ENCODE results near the gene SDK1. TPM values are rescaled to one million over a fixed set of nuclear protein-coding genes. Genes with fewer than 3 reads are reported as not detected.

The SDK1 gene
- total and polyA plus RNA-seq, 10 of the 15 experiments (the other 5 are each of a cell fraction or from before 2014, with no cell fraction given): 0.14 to 0.33 TPM; not detected in 8

DNA sequence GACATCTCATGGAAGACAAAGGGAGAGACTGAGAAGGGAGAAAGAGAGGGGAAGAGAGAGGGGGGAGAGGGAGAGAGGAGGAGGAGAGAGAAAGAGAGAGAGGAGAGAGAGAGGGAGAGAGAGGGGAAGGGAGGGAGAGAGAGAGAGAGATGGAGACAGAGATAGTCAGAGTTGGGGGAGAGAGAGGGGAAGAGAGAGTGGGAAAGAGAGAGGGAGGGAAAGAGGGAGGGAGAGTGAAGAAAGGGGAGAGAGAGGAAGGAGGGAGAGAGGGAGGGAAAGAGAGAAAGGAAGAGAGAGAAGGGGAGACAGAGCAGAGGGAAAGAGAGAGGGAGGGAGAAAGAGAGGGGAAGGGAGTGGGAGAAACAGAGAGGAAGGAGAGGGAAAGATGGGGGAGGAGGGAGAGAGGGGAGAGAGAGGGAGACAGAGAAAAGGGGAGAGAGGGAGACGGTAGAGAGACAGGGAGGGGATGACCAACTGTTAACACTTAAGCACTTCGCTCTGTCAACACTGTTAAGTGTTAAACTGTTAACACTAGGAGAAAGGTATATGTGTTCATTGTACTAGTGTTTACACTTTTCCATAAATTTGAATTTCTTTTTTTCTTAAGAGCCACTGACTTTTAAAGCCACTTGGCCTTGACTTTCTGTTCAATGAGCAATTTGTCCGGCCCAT, 21.8 kb upstream of the SDK1 start (continued):
- no peak for TF ChIP-seq RAD51 (IDR thresholded peaks at IDR 0.05)
- TF ChIP-seq TCF3 (IDR thresholded peaks at IDR 0.05; ENCODE audit: borderline replicate concordance, insufficient read depth, low read depth, low read length): no peak
- TF ChIP-seq POLR2A (IDR thresholded peaks at IDR 0.05; ENCODE audit: low read depth, low read length): no peak

DNA sequence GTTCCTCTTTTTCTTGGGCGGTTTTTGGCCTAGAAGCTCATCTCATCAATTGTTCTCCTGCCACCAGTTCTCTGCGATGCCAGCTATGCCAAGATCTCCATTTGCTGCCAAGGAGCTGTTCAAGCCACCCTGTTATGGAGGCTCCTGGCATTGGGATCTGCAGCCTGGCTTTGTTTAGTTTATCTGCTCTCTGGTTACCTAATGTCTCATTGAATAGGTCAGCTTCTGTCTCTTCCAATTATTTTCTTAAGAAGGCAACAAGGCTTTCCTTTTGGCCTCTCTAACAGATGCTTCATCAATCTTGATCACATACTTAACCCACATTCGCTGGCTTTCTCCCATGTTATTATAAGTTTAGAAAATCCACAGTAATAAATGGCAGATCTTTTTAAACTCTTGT, 20.6 kb upstream of the SDK1 start:
- no peak overlapping the region for H3K4me2 ChIP-seq (ENCODE audit: control insufficient read depth, insufficient read depth)
- SMC1A ChIA-PET (ENCODE audit: uncharacterized antibody, unreplicated experiment): no interaction called here
- no peaks in the 10 kb centered on the region; the same call in 2 of the 3 replicates for H3K9me3 ChIP-seq (replicated peaks; ENCODE audit: control insufficient read depth, insufficient read depth, low read length)
- in situ Hi-C loops (cut with MboI): no loop called here
- ATAC-seq (no peak), FAIRE-seq (no peak), DNase-seq (ENCODE audit: low read depth, low spot score) (no peak)
- no peak overlapping the region for H3K9ac ChIP-seq (ENCODE audit: control insufficient read depth, insufficient read depth, low read length)
- H3K4me1 ChIP-seq (ENCODE audit: control insufficient read depth, insufficient read depth, low read length): no peaks in the 10 kb centered on the region
- H2AFZ ChIP-seq (ENCODE audit: control insufficient read depth, low read depth, low read length): no peak overlapping the region
- no peaks in the 10 kb centered on the region for H4K20me1 ChIP-seq (ENCODE audit: control insufficient read depth, insufficient read depth)
- H3K4me3 ChIP-seq: no peak overlapping the region
- no TSS peak for BruUV-seq (replicated peaks)
- no peak overlapping the region for H3K27ac ChIP-seq (ENCODE audit: control insufficient read depth, insufficient read depth)
- CTCF ChIA-PET: no interaction called here
- H3K36me3 ChIP-seq (ENCODE audit: control insufficient read depth in 2 of 2, insufficient read depth in 2 of 2, low read length in 1 of 2): no peaks in the 10 kb centered on the region
- H3K27me3 ChIP-seq (replicated peaks in 1 of 2; ENCODE audit: control insufficient read depth in 2 of 2, insufficient read depth in 2 of 2, low read length in 1 of 2): no peaks in the 10 kb centered on the region
- no peaks in the 10 kb centered on the region for H3K79me2 ChIP-seq (ENCODE audit: control insufficient read depth, insufficient read depth, low read length)
- 18% methylated on average over 3 of the region's 3 CpGs for WGBS (ENCODE audit: insufficient coverage, insufficient replicate concordance, low lambda C conversion rate, missing lambda C conversion rate)
- RAD21 ChIA-PET (ENCODE audit: unreplicated experiment): no interaction called here
- POLR2A ChIA-PET: no interaction called here
- intact Hi-C loops (cut with micrococcal nuclease; ENCODE audit: unreplicated experiment): no loop called here
- TF ChIP-seq, protein P1, sequence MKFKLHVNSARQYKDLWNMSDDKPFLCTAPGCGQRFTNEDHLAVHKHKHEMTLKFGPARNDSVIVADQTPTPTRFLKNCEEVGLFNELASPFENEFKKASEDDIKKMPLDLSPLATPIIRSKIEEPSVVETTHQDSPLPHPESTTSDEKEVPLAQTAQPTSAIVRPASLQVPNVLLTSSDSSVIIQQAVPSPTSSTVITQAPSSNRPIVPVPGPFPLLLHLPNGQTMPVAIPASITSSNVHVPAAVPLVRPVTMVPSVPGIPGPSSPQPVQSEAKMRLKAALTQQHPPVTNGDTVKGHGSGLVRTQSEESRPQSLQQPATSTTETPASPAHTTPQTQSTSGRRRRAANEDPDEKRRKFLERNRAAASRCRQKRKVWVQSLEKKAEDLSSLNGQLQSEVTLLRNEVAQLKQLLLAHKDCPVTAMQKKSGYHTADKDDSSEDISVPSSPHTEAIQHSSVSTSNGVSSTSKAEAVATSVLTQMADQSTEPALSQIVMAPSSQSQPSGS (IDR thresholded peaks at IDR 0.05; ENCODE audit: low read length): no peak
- TF ChIP-seq ASH2L (IDR thresholded peaks at IDR 0.05; ENCODE audit: borderline replicate concordance, low read depth) (no peak), HDGF (IDR thresholded peaks at IDR 0.05) (no peak), IKZF1 (conservative IDR thresholded peaks at IDR 0.05) (no peak), RFX5 (IDR thresholded peaks at IDR 0.05; ENCODE audit: low read depth, low read length) (no peak), STAT1 (conservative IDR thresholded peaks at IDR 0.05) (no peak), ZNF24 (IDR thresholded peaks at IDR 0.05) (no peak), SUPT20H (IDR thresholded peaks at IDR 0.05; ENCODE audit: borderline replicate concordance, control insufficient read depth, low read depth, low read length) (no peak), ZBED1 (IDR thresholded peaks at IDR 0.05; ENCODE audit: borderline replicate concordance) (no peak), MYC (IDR thresholded peaks at IDR 0.05; ENCODE audit: insufficient read depth, insufficient read length, insufficient replicate concordance, low read length, severe bottlenecking) (no peak), ZNF384 (IDR thresholded peaks at IDR 0.05; ENCODE audit: borderline replicate concordance, low read depth, low read length) (no peak), HDAC2 (IDR thresholded peaks at IDR 0.05) (no peak), NFXL1 (IDR thresholded peaks at IDR 0.05; ENCODE audit: borderline replicate concordance) (no peak)
- TF ChIP-seq, protein P2, sequence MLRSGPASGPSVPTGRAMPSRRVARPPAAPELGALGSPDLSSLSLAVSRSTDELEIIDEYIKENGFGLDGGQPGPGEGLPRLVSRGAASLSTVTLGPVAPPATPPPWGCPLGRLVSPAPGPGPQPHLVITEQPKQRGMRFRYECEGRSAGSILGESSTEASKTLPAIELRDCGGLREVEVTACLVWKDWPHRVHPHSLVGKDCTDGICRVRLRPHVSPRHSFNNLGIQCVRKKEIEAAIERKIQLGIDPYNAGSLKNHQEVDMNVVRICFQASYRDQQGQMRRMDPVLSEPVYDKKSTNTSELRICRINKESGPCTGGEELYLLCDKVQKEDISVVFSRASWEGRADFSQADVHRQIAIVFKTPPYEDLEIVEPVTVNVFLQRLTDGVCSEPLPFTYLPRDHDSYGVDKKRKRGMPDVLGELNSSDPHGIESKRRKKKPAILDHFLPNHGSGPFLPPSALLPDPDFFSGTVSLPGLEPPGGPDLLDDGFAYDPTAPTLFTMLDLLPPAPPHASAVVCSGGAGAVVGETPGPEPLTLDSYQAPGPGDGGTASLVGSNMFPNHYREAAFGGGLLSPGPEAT (IDR thresholded peaks at IDR 0.05; ENCODE audit: low read depth): no peak
- TF ChIP-seq, protein P3, sequence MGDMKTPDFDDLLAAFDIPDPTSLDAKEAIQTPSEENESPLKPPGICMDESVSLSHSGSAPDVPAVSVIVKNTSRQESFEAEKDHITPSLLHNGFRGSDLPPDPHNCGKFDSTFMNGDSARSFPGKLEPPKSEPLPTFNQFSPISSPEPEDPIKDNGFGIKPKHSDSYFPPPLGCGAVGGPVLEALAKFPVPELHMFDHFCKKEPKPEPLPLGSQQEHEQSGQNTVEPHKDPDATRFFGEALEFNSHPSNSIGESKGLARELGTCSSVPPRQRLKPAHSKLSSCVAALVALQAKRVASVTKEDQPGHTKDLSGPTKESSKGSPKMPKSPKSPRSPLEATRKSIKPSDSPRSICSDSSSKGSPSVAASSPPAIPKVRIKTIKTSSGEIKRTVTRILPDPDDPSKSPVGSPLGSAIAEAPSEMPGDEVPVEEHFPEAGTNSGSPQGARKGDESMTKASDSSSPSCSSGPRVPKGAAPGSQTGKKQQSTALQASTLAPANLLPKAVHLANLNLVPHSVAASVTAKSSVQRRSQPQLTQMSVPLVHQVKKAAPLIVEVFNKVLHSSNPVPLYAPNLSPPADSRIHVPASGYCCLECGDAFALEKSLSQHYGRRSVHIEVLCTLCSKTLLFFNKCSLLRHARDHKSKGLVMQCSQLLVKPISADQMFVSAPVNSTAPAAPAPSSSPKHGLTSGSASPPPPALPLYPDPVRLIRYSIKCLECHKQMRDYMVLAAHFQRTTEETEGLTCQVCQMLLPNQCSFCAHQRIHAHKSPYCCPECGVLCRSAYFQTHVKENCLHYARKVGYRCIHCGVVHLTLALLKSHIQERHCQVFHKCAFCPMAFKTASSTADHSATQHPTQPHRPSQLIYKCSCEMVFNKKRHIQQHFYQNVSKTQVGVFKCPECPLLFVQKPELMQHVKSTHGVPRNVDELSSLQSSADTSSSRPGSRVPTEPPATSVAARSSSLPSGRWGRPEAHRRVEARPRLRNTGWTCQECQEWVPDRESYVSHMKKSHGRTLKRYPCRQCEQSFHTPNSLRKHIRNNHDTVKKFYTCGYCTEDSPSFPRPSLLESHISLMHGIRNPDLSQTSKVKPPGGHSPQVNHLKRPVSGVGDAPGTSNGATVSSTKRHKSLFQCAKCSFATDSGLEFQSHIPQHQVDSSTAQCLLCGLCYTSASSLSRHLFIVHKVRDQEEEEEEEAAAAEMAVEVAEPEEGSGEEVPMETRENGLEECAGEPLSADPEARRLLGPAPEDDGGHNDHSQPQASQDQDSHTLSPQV (IDR thresholded peaks at IDR 0.05): no peak

Data from GM12878 (cell line).